HCT116 (cell line): ENCODE measurements around the gene LRG1. TPM values are rescaled to one million over a fixed set of nuclear protein-coding genes. Genes with fewer than 3 reads are reported as not detected.

ENCODE experiments used
- ATAC-seq: fragments of 200-7000 bp; cut with Tn5 transposase; 2 replicates; pipeline ENCODE4 v1.9.1; 2020; ENCODE audit warnings: mild to moderate bottlenecking, moderate library complexity
- BruUV-seq: library from RNA; stranded (reverse); fragments of 400-500 nt; replicated peaks from 2 replicates; lab custom pipeline; 2021; lab: Mats Ljungman, UMichigan
- CTCF ChIA-PET: fragments of 300-600 bp; sonication (Branson Sonifier 250); formaldehyde crosslinking; loops from one replicate; lab custom pipeline; 2021; ENCODE audit warnings: antibody characterized with exemption; lab: Charles Lee
- POLR2A ChIA-PET: fragments of 300-600, 350-600 bp; sonication (Branson Sonifier 250); formaldehyde crosslinking; loops from one replicate; lab custom pipeline; 2021; ENCODE audit warnings: antibody characterized with exemption; lab: Charles Lee
- RAD21 ChIA-PET, 2 experiments: fragments of 300-600 bp; sonication (Branson Sonifier 250); formaldehyde crosslinking; loops; one replicate each; lab custom pipeline; 2023; ENCODE audit warnings: low total read pairs in 2 of 2; ENCODE audit not compliant: uncharacterized antibody in 2 of 2, unreplicated experiment in 2 of 2, low non-redundant PET in 1 of 2; lab: Charles Lee
- DNase-seq: peaks from one replicate; pipeline ENCODE4 v3.0.0-alpha.2; 2010; ENCODE audit warnings: low read depth, low spot score
- H2AFZ ChIP-seq: fragments of 200-600 bp; shearing (Covaris generic), sonication (generic); 2 replicates; pipeline ENCODE4 v1.6.1; 2017; ENCODE audit warnings: low read depth, mixed run types, mixed read lengths, antibody characterized with exemption, low read length; ENCODE audit not compliant: poor library complexity, severe bottlenecking
- H3K27ac ChIP-seq: 2 replicates; pipeline ENCODE4 v1.5.1; 2012; ENCODE audit warnings: low read depth, low read length
- H3K27me3 ChIP-seq: fragments of 200-600 bp; sonication (generic); 2 replicates; pipeline ENCODE4 v1.6.1; 2016; ENCODE audit warnings: mixed run types, low read length, mixed read lengths; ENCODE audit not compliant: insufficient read depth
- H3K36me3 ChIP-seq, 2 experiments: fragments of 200-500 bp in 1 of 2; fragments of 200-600 bp in 1 of 2; sonication (Bioruptor generic) in 1 of 2; sonication (generic) in 1 of 2; 2 replicates each; pipeline versions ENCODE4 v1.5.1 to v1.6.1; 2014 to 2016; ENCODE audit warnings: low read length in 2 of 2, inconsistent platforms in 1 of 2, mixed read lengths in 1 of 2, mixed run types in 1 of 2; ENCODE audit not compliant: insufficient read depth in 2 of 2, control insufficient read depth in 1 of 2
- H3K4me1 ChIP-seq, 2 experiments: fragments of 200-600 bp in 1 of 2; sonication (generic) in 1 of 2; 2 replicates each; pipeline versions ENCODE4 v1.5.1 to v1.6.1; 2012 to 2017; ENCODE audit warnings: low read length in 2 of 2, inconsistent platforms in 1 of 2, mild to moderate bottlenecking in 1 of 2, mixed read lengths in 1 of 2, mixed run types in 1 of 2, moderate library complexity in 1 of 2; ENCODE audit not compliant: insufficient read depth in 2 of 2, control insufficient read depth in 1 of 2
- H3K4me2 ChIP-seq: fragments of 200-600 bp; sonication (generic); 2 replicates; pipeline ENCODE4 v1.6.1; 2017; ENCODE audit warnings: mixed run types, low read length, mixed read lengths
- H3K4me3 ChIP-seq, 2 experiments: fragments of 200-600 bp in 1 of 2; sonication (generic) in 1 of 2; replicated peaks in 1 of 2; 2 replicates each; pipeline ENCODE4 v1.5.1; 2011 to 2016; ENCODE audit warnings: low read length in 2 of 2, control low read depth in 1 of 2, low read depth in 1 of 2, mild to moderate bottlenecking in 1 of 2, mixed read lengths in 1 of 2, mixed run types in 1 of 2
- H3K79me2 ChIP-seq: fragments of 200-600 bp; sonication (generic); 2 replicates; pipeline ENCODE4 v1.6.1; 2017; ENCODE audit warnings: mild to moderate bottlenecking, mixed run types, low read length, moderate library complexity, mixed read lengths; ENCODE audit not compliant: insufficient read depth
- H3K9ac ChIP-seq: fragments of 200-600 bp; sonication (generic); 2 replicates; pipeline ENCODE4 v1.6.1; 2016; ENCODE audit warnings: low read length, mixed read lengths
- H3K9me2 ChIP-seq: fragments of 200-600 bp; sonication (generic), shearing (Covaris generic); 2 replicates; pipeline ENCODE4 v1.6.1; 2017; ENCODE audit warnings: mixed run types, mild to moderate bottlenecking, moderate library complexity; ENCODE audit not compliant: insufficient read depth
- H3K9me3 ChIP-seq, 2 experiments: fragments of 200-500 bp in 1 of 2; fragments of 200-600 bp in 1 of 2; sonication (Bioruptor generic) in 1 of 2; sonication (generic) in 1 of 2; 2 replicates each; pipeline ENCODE4 v1.6.1; 2014 to 2017; ENCODE audit warnings: low read length in 2 of 2, mixed read lengths in 2 of 2, inconsistent platforms in 1 of 2, low read depth in 1 of 2, mild to moderate bottlenecking in 1 of 2, mixed run types in 1 of 2, moderate library complexity in 1 of 2; ENCODE audit not compliant: control insufficient read depth in 1 of 2, insufficient read depth in 1 of 2
- H4K20me1 ChIP-seq: fragments of 200-600 bp; sonication (generic), shearing (Covaris generic); 2 replicates; pipeline ENCODE4 v1.6.1; 2017; ENCODE audit warnings: mixed run types, mild to moderate bottlenecking, moderate library complexity; ENCODE audit not compliant: insufficient read depth
- CBX3 ChIP-seq: IDR thresholded peaks from 2 replicates; pipeline ENCODE4 v1.6.1; 2012; ENCODE audit warnings: low read depth
- CEBPB ChIP-seq: IDR thresholded peaks from 2 replicates; pipeline ENCODE4 v1.6.1; 2012; ENCODE audit warnings: low read depth
- EGR1 ChIP-seq: IDR thresholded peaks from 2 replicates; pipeline ENCODE4 v1.6.1; 2012; ENCODE audit warnings: low read depth
- EZH2phosphoT487 ChIP-seq: fragments of 200-600 bp; IDR thresholded peaks from 2 replicates; pipeline ENCODE4 v1.6.1; 2018; ENCODE audit warnings: antibody characterized with exemption, borderline replicate concordance
- POLR2A ChIP-seq: IDR thresholded peaks from 2 replicates; pipeline ENCODE4 v1.7.0; 2011; ENCODE audit warnings: borderline replicate concordance; ENCODE audit not compliant: insufficient read depth, insufficient read length; ENCODE audit errors: extremely low read depth
- POLR2AphosphoS5 ChIP-seq: IDR thresholded peaks from 2 replicates; pipeline ENCODE4 v1.6.1; 2011; ENCODE audit warnings: mild to moderate bottlenecking, low read depth, low read length, moderate library complexity
- SIN3A ChIP-seq: IDR thresholded peaks from 2 replicates; pipeline ENCODE4 v1.6.1; 2012; ENCODE audit warnings: low read depth
- SP1 ChIP-seq: IDR thresholded peaks from 2 replicates; pipeline ENCODE4 v1.6.1; 2012; ENCODE audit warnings: low read depth
- TCF7L2 ChIP-seq: IDR thresholded peaks from 2 replicates; pipeline ENCODE4 v1.7.0; 2011; ENCODE audit warnings: borderline replicate concordance, inconsistent platforms; ENCODE audit not compliant: insufficient read depth, insufficient read length; ENCODE audit errors: extremely low read depth
- YY1 ChIP-seq: IDR thresholded peaks from 2 replicates; pipeline ENCODE4 v1.6.1; 2011; ENCODE audit warnings: low read length, low read depth, moderate library complexity, mild to moderate bottlenecking; ENCODE audit not compliant: insufficient replicate concordance; ENCODE audit errors: extremely low read depth
- intact Hi-C: fragments of 100-400 bp; cut with micrococcal nuclease; formaldehyde crosslinking; loops from 2 replicates; pipeline ENCODE4 v1.10.0; 2022
- total RNA-seq: library from RNA; stranded (reverse); gene quantifications from one replicate; pipeline ENCODE4 v1.2.1, GENCODE V29; 2021; ENCODE audit not compliant: unreplicated experiment
- TF ChIP-seq, protein P1 (sequence below), 3 experiments: fragments of 200-600 bp in 1 of 3; sonication (generic) in 1 of 3; IDR thresholded peaks in 2 of 3; conservative IDR thresholded peaks in 1 of 3; 2 replicates each; pipeline ENCODE4 v1.5.1; 2012 to 2017; ENCODE audit warnings: low read depth in 2 of 3, low read length in 2 of 3, antibody characterized with exemption in 1 of 3, borderline replicate concordance in 1 of 3, control low read depth in 1 of 3, mild to moderate bottlenecking in 1 of 3, mixed read lengths in 1 of 3, mixed run types in 1 of 3, moderate library complexity in 1 of 3; ENCODE audit not compliant: insufficient read depth in 1 of 3

Gene LRG1
- total RNA-seq, 1 experiment from 2014 or later: 1.3 TPM

DNA sequence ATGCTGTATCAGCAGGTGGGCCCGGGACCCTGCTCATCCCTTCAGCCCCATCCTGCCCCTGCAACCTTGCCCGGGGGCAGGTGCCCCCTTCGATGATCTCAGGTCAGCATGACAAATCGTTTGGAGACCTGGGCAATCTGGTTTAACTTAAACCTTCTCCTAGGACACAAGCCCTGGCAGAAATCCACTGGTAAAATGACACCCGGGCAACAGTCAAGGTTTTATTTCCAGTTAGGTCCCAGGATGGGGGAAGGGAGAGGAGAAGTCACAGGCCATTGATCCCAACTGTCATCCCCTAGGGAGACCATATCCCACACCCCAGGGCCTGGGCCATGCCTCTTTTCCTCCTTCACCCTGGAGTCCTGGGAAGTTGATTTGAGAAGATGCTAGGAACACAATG, 3.0 kb downstream of the LRG1 start:
- H3K27ac ChIP-seq: no peak overlapping the region
- H3K36me3 ChIP-seq: no peaks in the 10 kb centered on the region
- intact Hi-C loops: no loop called here
- H3K9me2 ChIP-seq: no peaks in the 10 kb centered on the region
- H3K9me3 ChIP-seq: no peaks in the 10 kb centered on the region
- TF ChIP-seq SP1 (no peak), POLR2AphosphoS5 (no peak), CBX3 (no peak), CEBPB (no peak), EZH2phosphoT487 (no peak)
- H3K9ac ChIP-seq: no peak overlapping the region
- no peaks in the 10 kb centered on the region for H3K79me2 ChIP-seq
- peaks cover 14 to 36% of the 10 kb centered on the region in 2 experiments; a peak in 3 of 4 replicates for H3K4me1 ChIP-seq
- 0 out of 2 replicates have a peak overlapping the region, but pooled peaks have one; percentile 4 for H3K4me2 ChIP-seq
- no peaks in the 10 kb centered on the region for H4K20me1 ChIP-seq
- POLR2A ChIA-PET: no interaction called here
- BruUV-seq: no TSS peak
- CTCF ChIA-PET: no interaction called here
- no peak overlapping the region for H2AFZ ChIP-seq
- DNase-seq (no peak), ATAC-seq (no peak)
- no peaks in the 10 kb centered on the region for H3K27me3 ChIP-seq
- H3K4me3 ChIP-seq: no peak overlapping the region
- RAD21 ChIA-PET: interaction anchor here in 1 of 2 experiments (0.7 kb wide), 1 partner anchor 1777 kb away, joined by 4 read pairs; no protein-coding TSS in a partner anchor

DNA sequence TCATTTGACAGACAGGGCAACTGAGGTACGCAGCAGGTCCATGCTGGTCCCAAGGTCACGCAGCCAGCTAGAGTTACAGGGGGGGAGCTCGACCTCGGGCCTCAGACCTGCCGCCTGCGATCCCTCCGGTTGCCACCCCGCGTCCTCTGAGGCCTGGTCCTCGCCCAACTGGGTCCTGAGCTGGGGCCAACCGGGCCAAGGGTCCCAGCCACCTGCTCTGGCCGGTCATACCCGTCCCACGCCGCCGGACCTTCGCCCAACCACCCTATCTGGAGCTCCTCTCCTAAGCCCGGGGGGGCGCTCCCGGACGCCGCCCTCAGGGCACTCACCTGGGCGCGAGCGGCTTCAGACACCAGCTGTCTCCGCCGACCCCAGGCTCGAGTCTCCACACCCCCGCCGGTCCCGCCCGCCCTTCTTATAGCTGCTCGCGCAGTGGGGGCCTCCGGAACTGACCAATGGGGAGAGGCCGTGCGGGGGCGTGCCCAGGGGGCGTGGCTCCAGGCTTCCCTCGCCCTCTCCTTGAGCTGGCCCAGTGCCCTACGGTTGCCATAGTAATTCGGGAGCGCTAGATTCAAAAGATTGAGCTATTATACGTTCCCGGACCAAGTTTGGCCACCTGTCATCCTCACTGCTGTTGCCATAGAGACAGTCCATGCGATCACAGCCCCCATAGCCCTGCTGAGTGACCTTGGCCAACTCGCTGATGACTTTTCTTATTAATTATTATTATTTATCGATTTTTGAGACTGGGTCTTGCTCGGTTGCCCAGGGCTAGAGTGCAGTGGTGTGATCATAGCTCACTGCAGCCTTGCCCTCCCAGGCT, 4.8 kb downstream of the LRG1 start, which contains the start of gene PLIN5:
TSS of gene PLIN5 (minus strand) at position 389 of the 823 bp plus-strand sequence. CDS start 1,150 bp downstream, outside the sequence.
- DNase-seq (peak; percentile 65), ATAC-seq (peak; percentile 96)
- Histone ChIP-seq H2AFZ (peak within 1 kb of the TSS; percentile 10), H3K79me2 (no peaks in the 10 kb centered on the region), H3K36me3 (no peaks in the 10 kb centered on the region), H3K4me3 (peak within 1 kb of the TSS; percentile 50 to 62), H3K27me3 (no peaks in the 10 kb centered on the region), H4K20me1 (no peaks in the 10 kb centered on the region), H3K4me1 (peaks cover 12 to 30% of the 10 kb centered on the region in 2 experiments; a peak in 3 of 4 replicates), H3K9me3 (no peaks in the 10 kb centered on the region), H3K9me2 (no peaks in the 10 kb centered on the region), H3K4me2 (peak within 1 kb of the TSS; percentile 91), H3K9ac (peak within 1 kb of the TSS; percentile 52), H3K27ac (peak within 1 kb of the TSS; percentile 7; the same call in 1 of the 2 replicates)
- RAD21 ChIA-PET: interaction anchor here in 1 of 2 experiments (1.2 kb wide), 1 partner anchor 12 kb away, joined by 3 read pairs; no protein-coding TSS in a partner anchor
- intact Hi-C loops: no loop called here
- POLR2A ChIA-PET: interaction anchor here (0.6 to 2.1 kb wide), 9 partner anchors 10 to 139 kb away, joined by 3 to 8 read pairs (median 3); partner anchors contain the start of gene HDGFL2
- TSS peak; percentile 45 for BruUV-seq
- CTCF ChIA-PET: interaction anchor here (0.6 to 2.0 kb wide), 9 partner anchors 12 to 268 kb away, joined by 3 to 76 read pairs (median 4); no protein-coding TSS in a partner anchor
- TF ChIP-seq POLR2A: no peak
- peak; percentile 94 for TF ChIP-seq EGR1
- TF ChIP-seq, protein P1, sequence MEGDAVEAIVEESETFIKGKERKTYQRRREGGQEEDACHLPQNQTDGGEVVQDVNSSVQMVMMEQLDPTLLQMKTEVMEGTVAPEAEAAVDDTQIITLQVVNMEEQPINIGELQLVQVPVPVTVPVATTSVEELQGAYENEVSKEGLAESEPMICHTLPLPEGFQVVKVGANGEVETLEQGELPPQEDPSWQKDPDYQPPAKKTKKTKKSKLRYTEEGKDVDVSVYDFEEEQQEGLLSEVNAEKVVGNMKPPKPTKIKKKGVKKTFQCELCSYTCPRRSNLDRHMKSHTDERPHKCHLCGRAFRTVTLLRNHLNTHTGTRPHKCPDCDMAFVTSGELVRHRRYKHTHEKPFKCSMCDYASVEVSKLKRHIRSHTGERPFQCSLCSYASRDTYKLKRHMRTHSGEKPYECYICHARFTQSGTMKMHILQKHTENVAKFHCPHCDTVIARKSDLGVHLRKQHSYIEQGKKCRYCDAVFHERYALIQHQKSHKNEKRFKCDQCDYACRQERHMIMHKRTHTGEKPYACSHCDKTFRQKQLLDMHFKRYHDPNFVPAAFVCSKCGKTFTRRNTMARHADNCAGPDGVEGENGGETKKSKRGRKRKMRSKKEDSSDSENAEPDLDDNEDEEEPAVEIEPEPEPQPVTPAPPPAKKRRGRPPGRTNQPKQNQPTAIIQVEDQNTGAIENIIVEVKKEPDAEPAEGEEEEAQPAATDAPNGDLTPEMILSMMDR (IDR thresholded peaks at IDR 0.05 in 2 of 3, conservative IDR thresholded peaks at IDR 0.05 in 1 of 3; ENCODE audit: borderline replicate concordance in 1 of 3, insufficient read depth in 1 of 3, low read depth in 2 of 3, low read length in 2 of 3): no peak
- no peak for TF ChIP-seq SIN3A
- no peak for TF ChIP-seq YY1
- TF ChIP-seq EZH2phosphoT487: no peak
- peak; percentile 26 for TF ChIP-seq TCF7L2
- TF ChIP-seq POLR2AphosphoS5: peak; percentile 44; the same call in 1 of the 2 replicates
